Measurements from ENCODE around the gene LSAMP. TPM values are rescaled to one million over a fixed set of nuclear protein-coding genes. Genes with fewer than 3 reads are reported as not detected.

The LSAMP gene
- total RNA-seq: 3.0 and 11.6 TPM in 2 replicates

GRCh38 chr3:116445311-116445841, at the start of gene LSAMP:
LSAMP (minus strand) TSS chr3:116445487.

